ENCODE data around the gene VWF.
"Not testable (repeated sequence)": the region's sequence is repeated elsewhere in the genome, so short reads cannot be mapped to it uniquely, and the experiment has no call there.

Gene VWF

GRCh38 chr12:6161124-6161882 is 36.8 kb upstream of the VWF start:
- Histone ChIP-seq H3K27me3 (no peaks in the 10 kb centered on the region), H3K36me3 (no peaks in the 10 kb centered on the region), H3K9me3 (peaks cover 10% of the 10 kb centered on the region), H3K9ac (no peak overlapping the region), H3K4me3 (no peak overlapping the region), H3K27ac (no peak overlapping the region; the same call in 1 of the 2 replicates), H3K4me1 (peaks cover 26% of the 10 kb centered on the region), H3K4me2 (peak overlapping the region; percentile 9; the same call in 1 of the 2 replicates), H4K20me1 (no peaks in the 10 kb centered on the region)
- no peak for TF ChIP-seq Cebpa-rat (IDR thresholded peaks at IDR 0.05)

- H3K9ac ChIP-seq, H4K20me1 ChIP-seq, H3K27ac ChIP-seq, H3K4me2 ChIP-seq, H3K27me3 ChIP-seq, H3K36me3 ChIP-seq, H3K4me3 ChIP-seq: not testable (repeated sequence)
- Histone ChIP-seq H3K9me3 (peaks cover 10% of the 10 kb centered on the region), H3K4me1 (peaks cover 26% of the 10 kb centered on the region)
Observed at GRCh38 chr12:6160049-6160649, 35.7 kb upstream of the VWF start.

- H3K27ac ChIP-seq, H4K20me1 ChIP-seq, H3K4me3 ChIP-seq, H3K9ac ChIP-seq, H3K27me3 ChIP-seq, H3K4me2 ChIP-seq, H3K36me3 ChIP-seq: not testable (repeated sequence)
- Histone ChIP-seq H3K4me1 (peaks cover 26% of the 10 kb centered on the region), H3K9me3 (peaks cover 15% of the 10 kb centered on the region)
Observed at GRCh38 chr12:6159166-6160011, 34.9 kb upstream of the VWF start.

- H3K4me3 ChIP-seq: no peak overlapping the region
- no peaks in the 10 kb centered on the region for H3K36me3 ChIP-seq
- peaks cover 26% of the 10 kb centered on the region for H3K4me1 ChIP-seq
- TF ChIP-seq Cebpa-rat (IDR thresholded peaks at IDR 0.05): no peak
- H3K27me3 ChIP-seq: no peaks in the 10 kb centered on the region
- no peaks in the 10 kb centered on the region for H4K20me1 ChIP-seq
- H3K27ac ChIP-seq: peak overlapping the region; percentile 74; the same call in 1 of the 2 replicates
- no peak overlapping the region for H3K9ac ChIP-seq
- H3K4me2 ChIP-seq: peak overlapping the region; percentile 77
- H3K9me3 ChIP-seq: peaks cover 15% of the 10 kb centered on the region
Observed at GRCh38 chr12:6158749-6159148, 34.3 kb upstream of the VWF start.

- Histone ChIP-seq H4K20me1 (no peaks in the 10 kb centered on the region), H3K4me3 (no peak overlapping the region), H3K27me3 (no peaks in the 10 kb centered on the region), H3K4me2 (peak overlapping the region; percentile 77), H3K27ac (peak overlapping the region; percentile 74), H3K36me3 (no peaks in the 10 kb centered on the region), H3K9ac (peak overlapping the region; percentile 50; the same call in 1 of the 2 replicates), H3K4me1 (peaks cover 26% of the 10 kb centered on the region), H3K9me3 (peaks cover 15% of the 10 kb centered on the region)
- TF ChIP-seq Cebpa-rat (IDR thresholded peaks at IDR 0.05): no peak
Observed at GRCh38 chr12:6158255-6158654, 33.8 kb upstream of the VWF start.

DNA sequence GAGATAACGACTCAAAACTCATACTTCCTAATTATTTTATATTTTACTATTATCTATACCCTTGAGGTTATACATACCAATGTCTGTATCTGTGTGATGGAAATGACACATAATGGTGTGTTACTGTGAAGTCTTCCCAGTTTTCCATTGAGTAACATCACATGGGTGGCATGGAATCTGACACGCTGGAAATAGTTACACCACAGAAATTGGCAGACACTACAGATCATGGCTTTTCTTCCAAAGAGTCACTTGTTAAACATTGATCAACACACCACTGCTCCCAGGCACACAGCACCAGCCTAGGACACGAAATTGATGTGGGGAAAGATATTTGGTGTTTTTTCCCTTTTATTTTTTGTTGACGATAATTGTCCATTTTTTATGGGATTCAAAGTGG is 33.0 kb upstream of the VWF start:
- Histone ChIP-seq H3K4me3 (no peak overlapping the region), H3K9ac (no peak overlapping the region), H3K9me3 (peaks cover 15% of the 10 kb centered on the region), H3K36me3 (no peaks in the 10 kb centered on the region), H3K4me2 (peak overlapping the region; percentile 77), H3K27me3 (no peaks in the 10 kb centered on the region), H3K4me1 (peaks cover 26% of the 10 kb centered on the region), H4K20me1 (no peaks in the 10 kb centered on the region), H3K27ac (no peak overlapping the region)
- TF ChIP-seq Cebpa-rat (IDR thresholded peaks at IDR 0.05): no peak

- Histone ChIP-seq H3K4me3 (no peak overlapping the region), H3K27ac (no peak overlapping the region), H3K4me2 (no peak overlapping the region), H3K36me3 (no peaks in the 10 kb centered on the region), H3K27me3 (no peaks in the 10 kb centered on the region), H3K9ac (no peak overlapping the region), H4K20me1 (no peaks in the 10 kb centered on the region), H3K9me3 (peaks cover 15% of the 10 kb centered on the region), H3K4me1 (peaks cover 16% of the 10 kb centered on the region)
- TF ChIP-seq Cebpa-rat (IDR thresholded peaks at IDR 0.05): no peak
Observed at GRCh38 chr12:6154730-6155459, 30.4 kb upstream of the VWF start.

GRCh38 chr12:6148722-6149121 is 24.3 kb upstream of the VWF start:
- not testable (repeated sequence) for H3K4me3 ChIP-seq, H3K36me3 ChIP-seq, H3K27ac ChIP-seq, H3K9ac ChIP-seq, H3K27me3 ChIP-seq, H4K20me1 ChIP-seq, H3K4me1 ChIP-seq, H3K9me3 ChIP-seq, H3K4me2 ChIP-seq

GRCh38 chr12:6148061-6148460 is 23.6 kb upstream of the VWF start:
- H3K9ac ChIP-seq: no peak overlapping the region
- peaks cover 12% of the 10 kb centered on the region for H3K4me1 ChIP-seq
- H3K36me3 ChIP-seq: no peaks in the 10 kb centered on the region
- no peaks in the 10 kb centered on the region for H3K27me3 ChIP-seq
- no peak overlapping the region for H3K4me3 ChIP-seq
- TF ChIP-seq Cebpa-rat (IDR thresholded peaks at IDR 0.05): no peak
- H3K9me3 ChIP-seq: 0 out of 2 replicates have a peak, but pooled peaks cover 3% of the 10 kb centered on the region
- H3K27ac ChIP-seq: no peak overlapping the region
- no peaks in the 10 kb centered on the region for H4K20me1 ChIP-seq
- H3K4me2 ChIP-seq: no peak overlapping the region
